ENCODE data around the gene DGKI.
A peak's percentile ranks its signal among the peaks of the same experiment; 100 is the strongest.

Gene DGKI

DNA sequence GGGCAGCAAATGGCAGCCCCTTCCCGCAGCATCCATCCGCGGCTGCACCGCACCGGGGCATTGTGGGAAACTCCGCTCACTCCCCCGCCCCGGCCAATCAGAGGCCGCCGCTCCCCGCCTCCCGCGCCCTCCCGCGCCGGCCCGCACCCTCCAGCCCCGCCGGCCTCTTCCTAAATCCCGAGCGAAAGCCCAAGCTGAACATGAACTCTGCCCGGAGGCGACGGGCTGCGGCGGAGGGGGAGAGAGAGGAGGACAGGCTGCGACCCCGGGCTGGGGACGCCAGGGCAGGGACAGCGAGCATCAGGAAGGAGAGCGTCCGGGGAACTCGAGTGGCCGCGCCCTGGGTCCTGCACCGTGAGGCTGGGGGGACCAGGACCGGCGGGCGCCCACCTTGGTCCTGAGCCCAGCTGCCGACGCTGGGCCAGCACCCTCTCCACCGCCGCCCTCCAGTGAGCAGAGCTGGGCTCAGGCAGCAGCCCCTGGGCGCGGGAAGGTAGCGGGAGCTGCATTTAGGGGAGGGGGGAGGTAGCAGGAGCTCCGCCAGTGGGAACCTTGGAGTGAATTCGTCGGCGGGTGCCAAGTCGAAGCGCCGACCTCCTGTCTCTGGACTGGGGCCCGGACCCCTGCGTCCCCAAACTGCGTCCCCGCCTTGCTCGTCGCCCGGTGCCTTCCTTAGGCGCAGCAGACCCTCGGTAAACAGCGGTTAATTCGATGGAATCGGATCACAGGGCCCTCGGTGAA lies at the start of gene DGKI:
Gene DGKI, minus strand, starts transcription at position 148 of the 741 bp plus-strand sequence.
- DNase-seq: no peak

DNA sequence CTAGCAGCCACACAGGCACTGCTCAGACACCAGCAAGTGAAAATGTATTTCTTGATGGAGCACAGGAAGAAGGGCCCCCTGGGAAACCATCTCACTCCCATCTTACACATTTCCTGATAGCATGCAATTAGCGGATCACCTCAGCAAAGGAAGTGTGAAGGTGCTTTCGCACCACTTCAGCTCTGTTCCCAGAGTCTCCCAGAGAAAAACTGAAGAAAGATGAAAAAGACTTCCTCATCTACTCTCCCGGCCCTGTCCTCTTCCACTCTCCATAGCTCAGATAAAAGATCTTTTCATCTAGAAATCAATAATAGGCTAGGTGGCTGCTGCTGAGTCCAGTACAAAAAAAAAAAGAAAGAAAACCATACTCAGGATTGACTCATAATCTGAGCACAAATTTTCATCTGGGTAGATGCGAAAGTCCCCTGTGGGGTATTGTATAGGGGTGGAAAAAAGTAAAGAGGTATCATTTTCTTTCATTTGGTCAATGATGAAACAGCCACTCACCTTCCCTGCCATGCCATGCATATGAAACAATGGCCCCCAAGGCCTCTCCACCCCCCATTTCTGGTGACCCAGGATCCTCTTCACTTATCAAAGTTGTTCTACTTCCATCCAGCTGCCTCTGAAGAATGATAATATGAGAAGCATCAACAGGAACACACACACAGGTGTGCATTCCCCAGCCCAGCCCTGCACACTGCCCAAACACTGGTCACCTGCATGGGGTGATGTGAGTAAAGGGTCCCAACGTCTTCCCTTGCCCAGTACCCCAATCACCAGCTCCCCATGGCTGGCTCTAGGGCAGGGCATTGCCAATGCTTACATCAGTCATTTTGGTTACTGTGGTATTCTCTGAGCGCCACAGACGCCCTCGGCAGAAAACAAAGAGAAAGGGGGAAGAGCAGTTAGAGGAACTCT lies 48.8 kb upstream of the DGKI start:
- no peak for DNase-seq

DNA sequence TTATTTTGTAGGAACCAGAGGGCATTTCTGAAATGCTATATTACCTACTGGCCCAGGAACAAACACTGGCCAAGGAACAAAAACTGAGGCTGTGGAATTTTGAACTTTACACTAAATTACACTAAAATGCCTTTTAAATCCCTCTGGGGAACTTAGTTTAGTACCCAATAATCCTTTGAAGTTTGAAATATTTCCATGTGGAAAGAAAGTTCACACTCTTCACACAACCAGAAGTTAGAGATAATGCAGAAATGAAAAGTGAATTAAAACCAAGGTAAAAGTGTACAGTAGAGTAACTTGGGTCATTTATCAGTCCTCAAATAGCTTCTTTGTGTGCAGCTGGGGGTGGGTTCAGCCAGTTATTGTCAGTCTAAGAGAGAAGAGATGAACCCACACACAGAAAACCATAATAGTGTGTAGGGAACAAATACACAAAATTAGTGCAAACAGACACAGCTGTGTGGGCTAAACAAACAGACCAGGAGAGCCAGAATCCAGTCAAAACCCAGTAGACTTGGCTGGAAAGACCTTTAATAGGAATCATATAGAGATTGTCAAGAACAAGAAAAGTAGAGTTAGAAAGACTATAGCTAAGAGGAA lies 46.5 kb upstream of the DGKI start:
- DNase-seq: no peak

DNA sequence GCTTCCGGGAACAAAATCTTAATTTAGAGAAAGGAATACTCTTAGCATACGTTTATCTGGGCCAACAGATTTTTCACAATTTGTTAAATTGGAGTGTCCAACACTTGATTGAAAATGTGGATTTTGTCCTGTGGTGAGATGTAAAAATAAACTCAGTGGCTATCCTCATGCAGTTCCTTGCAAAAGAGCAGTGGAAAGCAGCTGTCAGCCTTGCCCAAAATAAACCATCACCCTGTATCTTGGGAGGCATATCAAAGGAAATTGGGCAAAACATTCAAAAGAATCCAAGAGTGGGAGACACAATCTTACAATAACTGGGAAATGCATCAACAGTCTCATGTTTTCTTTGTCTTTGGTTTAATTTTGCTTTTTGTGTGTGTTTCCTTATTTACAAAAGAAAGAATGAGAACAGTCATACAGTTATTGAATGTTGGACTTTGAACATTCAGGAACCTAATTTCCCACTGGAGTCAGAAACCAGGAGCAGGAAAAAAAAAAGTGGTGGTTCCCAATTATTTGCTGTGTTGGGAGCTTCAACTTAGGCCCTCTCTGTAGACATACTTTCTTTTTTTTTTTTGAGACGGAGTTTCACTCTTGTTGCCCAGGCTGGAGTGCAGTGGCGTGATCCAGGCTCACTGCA lies 44.4 kb upstream of the DGKI start:
- DNase-seq: no peak

DNA sequence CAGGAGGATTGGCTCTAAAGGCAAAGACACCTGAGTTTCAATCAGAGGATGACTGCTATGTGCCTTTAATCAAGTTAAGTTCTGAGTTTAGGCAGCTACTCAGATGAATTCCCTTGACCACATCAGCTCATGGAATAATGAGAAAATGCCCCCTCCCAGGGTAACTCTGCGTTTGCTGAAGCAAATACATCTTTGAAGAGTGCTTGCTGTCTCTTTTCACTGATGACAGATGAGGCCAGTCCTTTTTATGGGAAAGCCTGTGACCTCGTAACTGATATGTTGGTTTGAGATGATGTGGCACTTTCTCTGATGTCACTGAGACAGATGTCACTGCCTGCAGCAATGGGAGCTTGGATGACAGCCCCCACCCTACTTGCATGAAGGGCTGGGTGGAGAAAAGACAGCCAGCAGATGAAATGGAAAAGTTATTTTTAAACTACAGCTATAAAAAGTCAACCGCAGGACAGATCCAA lies 43.7 kb upstream of the DGKI start:
- no peak for DNase-seq

DNA sequence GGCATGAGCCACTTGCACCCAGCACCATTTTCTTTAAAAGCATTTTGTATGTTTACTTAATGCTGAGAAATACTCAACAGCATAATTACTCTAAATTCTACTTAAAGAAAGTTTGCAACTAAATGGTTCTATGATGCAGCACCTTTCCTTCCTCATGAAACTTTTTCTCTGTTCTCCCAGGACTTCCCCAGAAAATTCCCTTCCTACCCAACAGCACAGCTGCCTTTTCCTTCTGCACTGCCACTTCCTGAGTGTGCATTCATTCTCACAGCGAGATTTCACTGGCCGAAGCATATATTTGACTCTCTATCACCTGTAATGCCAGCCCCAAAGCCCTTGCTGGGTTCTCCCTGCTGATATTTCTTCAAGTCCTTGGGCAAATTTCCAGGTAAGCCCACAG lies 41.5 kb upstream of the DGKI start:
- DNase-seq: peak; percentile 40

DNA sequence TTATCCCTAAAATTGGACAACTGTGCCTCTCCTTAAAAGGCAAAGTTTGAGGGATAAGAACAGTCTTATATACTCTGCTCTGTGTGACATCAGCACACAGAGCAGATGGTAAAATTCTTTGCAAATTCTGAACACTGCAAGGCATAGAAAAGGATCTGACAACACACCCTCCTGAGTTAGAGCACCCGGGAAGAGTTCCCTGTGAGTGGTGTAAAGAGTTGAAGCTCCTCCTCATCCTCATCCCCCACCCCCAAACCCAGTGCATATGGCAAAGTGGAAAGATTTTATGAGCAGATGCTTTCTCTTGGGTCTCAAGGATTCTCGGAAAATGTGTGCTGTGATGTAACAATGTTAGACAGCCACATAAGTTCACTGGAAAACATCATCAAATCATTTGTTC lies 40.0 kb upstream of the DGKI start:
- DNase-seq: no peak

DNA sequence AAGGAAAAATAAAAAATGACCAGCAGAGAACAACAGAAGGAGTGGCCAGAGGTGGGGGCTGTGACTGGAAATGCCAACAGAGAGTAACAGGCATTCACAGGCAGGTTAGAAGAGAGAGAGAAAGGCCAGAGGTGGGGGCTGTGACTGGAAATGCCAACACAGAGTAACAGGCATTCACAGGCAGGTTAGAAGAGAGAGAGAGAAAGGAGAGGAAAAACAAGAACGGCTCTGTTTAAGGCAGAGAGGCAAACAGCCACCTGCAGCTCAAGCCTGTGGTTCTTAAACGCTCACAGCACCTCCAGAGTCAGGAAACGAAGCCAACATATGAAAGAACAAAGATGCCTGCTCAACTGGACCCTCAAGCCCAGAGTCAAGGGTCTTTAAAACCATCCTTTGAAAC lies 39.5 kb upstream of the DGKI start:
- DNase-seq: no peak

DNA sequence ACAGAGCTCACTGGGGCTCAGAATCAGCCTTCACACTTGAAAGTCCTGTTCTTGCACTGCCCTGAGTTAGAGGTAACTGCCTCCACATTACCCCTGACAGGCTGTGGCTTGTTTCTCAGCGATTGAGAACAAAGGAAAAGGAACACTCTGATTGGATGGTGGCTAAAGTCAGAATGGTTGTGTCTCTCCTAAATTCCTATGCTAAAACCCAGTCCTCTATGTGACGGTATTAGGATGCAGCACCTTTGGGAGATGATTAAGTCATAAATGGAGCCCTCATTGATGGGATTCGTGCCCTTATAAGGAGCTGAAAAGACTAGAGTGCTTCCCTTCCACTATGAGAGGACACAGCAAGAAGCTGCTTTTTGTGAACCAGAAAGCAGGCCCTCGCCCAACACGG lies 38.9 kb upstream of the DGKI start:
- no peak for DNase-seq

DNA sequence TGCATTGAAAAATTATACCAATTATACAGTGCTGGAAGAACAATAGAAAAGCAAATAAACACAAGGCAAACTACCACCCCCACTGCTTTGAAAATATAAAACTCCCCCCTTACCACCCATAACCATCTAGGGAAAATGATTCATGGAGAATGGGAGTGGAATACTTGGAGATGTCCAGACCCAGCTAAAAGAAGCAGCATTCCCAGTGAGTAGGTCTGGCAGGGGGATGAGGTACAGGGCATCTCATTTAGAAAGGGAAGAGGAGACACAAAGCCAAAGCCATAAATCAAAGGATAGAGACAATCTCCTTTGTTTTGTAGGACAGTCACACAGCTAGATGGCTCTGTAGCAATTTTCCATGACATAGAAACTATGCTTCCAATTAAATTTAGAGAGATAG lies 36.0 kb upstream of the DGKI start:
- no peak for DNase-seq

DNA sequence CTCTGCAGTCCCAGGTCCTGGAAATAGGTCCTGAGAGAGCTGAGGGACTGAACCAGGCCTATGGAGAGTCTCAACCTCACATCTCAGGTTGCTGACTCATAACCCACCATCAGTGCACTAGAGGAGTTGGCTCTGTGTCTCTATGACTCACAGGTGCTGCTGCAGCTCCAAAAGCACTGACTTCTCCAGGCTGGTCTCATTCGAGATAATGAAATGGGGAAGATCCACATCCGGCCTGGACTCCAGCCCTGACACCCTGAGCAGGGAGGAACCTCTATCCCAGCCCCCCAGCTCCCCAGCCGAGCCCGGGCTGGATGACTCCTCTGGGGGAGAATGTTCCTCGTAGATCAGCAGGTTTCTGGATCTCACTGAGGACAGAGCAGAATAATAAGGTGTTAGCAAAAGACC lies 35.5 kb upstream of the DGKI start:
- DNase-seq: no peak

DNA sequence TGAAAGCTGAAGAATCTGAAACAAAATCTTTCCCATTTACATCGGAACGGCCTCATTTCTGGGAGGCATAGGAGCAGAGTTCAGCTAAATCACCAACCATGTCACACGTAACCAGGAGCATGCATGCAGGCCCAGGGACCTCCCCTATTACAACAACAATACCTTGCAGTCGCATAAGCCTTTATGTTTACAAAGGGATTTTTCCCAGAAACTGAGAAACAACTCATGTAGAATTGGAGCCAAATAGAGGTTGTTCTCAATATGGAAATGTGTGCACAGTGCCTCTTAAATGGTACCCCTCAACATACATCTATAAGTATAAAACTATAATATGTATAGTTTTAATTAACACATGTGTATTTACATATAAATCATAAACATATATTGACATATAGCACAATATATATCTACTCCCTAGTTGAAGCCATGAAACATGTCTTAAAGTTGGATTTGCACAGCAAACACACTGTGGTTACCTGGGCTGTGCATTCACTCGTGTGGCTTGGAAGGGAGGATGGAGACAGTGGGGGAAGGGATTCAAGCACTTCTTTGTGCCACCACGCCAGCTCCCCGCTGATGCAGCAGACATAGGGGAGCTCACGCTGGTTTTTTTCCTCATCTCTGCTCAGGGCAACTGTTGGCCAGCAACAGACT lies 35.0 kb upstream of the DGKI start:
- DNase-seq: no peak

DNA sequence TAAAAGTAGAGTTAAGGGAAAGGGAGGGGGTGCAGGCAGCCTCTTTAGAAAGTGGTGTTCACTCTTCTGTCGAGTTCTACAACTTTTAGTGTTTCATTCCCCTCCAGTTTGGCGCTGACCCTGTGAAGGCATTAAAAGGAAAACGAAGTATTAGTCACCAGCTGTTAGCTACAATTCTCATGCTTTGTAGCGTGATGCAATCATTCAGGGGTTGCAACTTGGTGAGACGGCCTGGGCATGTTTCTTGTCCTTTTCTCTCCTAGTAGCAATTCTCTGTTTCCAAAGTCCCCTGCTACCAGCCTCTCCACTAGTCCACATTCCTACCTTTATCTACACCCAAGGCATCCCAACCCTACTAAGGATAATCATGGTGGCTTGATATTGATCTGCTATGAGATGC lies 33.7 kb upstream of the DGKI start:
- no peak for DNase-seq

DNA sequence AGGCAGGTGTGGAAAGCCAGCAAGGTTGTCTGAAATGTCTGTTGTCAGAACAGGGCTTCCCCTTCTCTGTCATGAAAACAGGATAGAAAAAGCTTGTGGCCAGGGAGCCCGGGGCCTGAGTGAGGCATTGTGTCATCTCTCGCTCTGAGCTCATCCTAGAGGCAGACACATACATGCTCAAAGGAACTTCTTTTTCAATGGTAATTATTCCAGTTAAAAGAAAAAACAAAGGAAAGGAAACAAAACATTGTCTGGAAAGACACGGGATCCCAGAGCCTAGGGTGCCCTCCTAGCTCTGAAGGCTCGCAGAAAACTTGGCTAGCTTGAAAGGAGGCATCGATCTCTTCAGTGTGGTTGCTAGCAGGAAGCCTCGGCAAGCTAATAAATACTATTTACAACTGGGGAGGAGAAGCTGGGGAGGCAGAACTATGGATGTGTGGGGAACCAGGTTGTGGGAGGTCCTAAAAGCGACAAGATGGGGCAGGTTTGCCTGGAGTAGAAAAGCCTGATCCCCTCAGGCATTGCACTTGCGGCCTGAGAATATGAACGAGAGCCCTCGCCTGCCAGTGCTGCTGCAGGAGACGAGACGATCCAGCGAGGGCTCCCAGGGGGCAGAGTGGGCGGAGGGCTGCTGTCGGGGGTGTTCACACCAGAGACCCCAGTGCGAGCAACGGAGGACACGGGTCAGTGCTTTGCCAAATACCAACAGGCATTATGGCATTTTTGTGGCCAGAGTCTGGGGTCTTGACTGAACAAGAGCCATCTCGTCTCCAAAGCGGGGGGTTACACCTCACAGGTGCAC lies 32.8 kb upstream of the DGKI start:
- no peak for DNase-seq

DNA sequence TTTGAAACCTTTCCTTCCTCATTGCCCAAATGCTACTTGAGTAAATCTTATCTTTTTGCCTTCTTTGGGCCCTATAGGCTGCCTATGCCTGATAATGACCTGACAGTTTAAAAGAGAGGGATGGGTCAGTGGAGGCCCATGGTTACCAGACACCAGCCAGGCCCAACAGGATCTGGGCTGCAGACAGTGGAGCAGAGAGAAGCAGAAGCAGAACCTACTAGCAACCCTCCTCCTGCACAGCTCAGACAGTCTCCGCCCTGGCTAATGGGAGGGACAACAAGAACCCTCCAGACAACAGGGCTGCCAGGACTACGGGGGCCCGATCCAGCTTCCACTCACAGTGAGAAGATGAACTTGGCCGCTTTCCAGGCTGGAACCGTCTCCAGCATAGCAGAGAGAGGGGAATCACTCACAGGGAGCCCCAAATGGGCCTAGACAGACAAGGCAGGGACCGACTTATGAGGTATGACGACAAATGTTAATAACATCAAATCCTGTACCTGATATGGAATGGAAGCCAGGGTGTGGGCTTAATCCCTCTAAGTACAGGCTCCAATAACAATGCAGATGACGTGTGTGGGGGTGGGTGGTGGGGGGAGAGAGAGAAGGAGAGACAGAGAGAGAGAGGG lies 31.7 kb upstream of the DGKI start:
- no peak for DNase-seq

DNA sequence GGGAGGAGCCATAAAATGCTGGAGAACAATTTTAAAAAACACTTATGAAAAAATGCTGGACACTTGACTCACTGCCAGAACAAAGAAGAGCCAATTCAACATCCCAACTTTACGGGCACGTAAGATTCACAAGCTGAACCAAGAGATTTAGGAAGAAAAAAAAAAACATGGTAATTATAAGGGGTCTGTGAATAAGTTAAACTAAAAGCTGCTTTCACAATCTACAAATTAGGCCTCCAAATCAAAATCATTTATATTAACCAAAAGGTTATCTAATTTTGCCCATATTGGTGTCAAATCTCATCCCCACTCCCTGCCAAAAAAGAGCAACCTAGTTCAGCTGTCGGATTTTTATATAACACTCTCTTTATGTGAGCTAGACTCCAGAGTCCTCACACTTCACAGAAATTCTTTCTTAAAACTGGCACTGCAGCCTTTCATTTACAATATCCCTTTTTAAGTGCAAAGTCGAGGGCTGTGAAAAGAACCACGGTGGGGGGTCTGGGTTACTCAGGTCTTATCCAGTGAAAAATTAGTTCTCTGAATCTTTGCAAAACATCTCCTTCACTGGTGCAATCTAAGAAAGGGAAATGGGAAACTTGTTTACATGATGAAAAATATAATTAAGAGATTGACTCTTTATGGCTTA lies 30.4 kb upstream of the DGKI start:
- DNase-seq: no peak

DNA sequence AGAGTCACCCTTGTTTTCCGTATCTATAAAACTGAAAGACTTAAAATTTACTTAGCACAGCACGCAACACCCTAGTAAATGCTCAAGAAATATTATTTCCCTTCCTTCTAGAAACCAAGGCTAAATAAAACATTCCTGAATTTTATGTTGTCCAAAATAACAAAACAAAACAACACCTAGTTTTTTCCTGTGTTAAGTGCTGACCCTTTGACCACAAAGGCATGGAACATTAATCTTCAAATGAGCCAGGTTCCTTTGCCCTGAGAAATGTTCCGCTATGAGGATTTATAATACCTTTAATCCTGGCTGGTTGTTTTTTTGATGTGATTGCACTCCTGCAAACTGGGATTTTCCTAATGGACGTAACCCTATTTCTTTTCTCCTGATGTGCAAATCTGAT lies 29.0 kb upstream of the DGKI start:
- no peak for DNase-seq

DNA sequence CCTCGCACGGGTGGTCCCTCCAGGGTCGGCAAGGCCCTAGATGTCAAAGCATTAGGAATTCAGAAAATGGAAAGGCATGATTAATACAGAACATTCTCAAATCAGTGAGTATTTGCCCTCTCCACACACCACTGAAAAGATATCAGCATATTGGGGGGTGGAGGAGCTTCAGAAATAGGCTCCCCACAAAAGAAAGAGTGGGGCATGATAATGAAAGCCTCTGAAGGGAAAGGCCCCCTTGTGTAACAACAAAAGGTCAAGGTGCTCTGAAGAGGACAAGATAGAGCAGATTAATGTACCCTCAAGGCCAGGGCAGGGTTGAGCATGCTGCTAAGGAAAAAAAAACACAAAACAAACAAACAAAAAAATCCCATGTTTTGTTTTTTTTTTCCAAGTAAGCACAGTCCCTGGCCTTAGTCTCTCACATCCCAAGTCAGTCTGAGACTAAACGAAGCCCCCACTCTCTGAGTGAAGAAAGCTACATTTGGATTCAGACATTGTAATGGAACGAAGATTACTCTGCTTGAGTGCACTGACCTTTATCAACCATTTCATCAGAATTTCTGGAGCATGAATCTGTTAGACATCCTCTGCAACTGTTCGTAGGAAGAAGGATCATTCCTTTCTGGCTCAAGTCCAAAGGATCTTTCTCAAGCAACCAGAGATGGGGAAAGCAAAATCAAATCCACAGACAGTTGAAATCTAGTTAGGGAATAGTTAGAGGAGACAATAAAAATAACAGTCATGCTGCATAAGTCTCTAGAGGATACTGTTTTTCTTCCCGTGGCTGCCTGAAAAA lies 27.4 kb upstream of the DGKI start:
- DNase-seq: peak; percentile 9

DNA sequence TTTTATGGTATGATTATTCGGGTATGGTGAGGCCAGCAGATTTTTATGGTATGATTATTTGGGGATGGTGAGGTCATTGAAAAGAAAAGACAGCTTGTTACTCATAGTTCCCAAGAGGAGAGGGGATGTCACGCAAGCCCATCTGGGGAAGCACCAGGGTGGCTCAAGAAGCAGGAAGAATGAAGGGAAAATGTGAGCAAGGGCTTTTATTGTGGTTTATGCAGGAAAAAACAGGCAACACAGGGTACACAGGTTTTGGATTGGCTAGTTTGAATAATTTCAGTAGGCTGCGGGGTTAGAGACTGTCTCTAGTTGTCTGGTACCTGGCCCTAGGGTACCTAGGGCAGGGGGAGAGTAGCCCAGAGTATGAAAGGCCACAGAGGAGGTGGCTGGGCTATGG lies 26.8 kb upstream of the DGKI start:
- peak; percentile 38 for DNase-seq

Data from suppressor macrophage treated with lipopolysaccharide for 4 hours (primary cell).